ENCODE data around the gene HDAC7.

Gene HDAC7

DNA sequence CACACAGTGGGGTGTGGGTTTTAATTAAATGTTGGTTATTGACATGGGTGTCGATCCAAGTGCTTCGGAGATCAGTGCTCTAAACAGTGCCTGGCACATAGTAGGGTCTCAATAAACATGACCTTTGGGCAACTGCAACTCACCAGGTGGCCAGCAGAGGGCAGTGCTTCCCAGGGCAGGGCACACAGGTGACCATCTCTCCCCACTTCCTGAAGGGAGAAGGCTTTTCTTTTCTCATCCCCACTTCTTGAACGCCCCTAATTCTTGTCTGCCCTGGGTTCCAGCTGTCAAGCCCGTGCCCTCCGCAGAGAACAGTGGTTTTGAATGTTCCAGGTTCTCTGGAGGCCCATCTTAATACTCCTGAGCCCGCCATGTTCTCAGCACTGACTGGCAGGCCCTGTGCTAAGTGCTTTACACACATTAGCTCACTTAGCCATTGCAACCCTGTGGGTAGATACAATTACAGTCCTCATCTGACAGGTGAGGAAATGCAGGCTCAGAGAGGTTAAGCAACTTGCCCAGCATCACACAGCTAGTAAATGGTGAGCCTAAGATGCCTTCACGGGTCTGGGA, 77.4 kb downstream of the HDAC7 start:
- H3K4me3 Mint-ChIP-seq, result no peak overlapping the region
- ATAC-seq (peak; percentile 44), DNase-seq (ENCODE audit: low spot score in 2 of 2) (peak; percentile 75 to 90)
- H3K4me1 Mint-ChIP-seq, result peaks cover 41% of the 10 kb centered on the region
- H3K9me3 Mint-ChIP-seq, result no peaks in the 10 kb centered on the region
- H3K27ac Mint-ChIP-seq, result no peak overlapping the region
- H3K36me3 Mint-ChIP-seq, result peaks cover 6% of the 10 kb centered on the region

DNA sequence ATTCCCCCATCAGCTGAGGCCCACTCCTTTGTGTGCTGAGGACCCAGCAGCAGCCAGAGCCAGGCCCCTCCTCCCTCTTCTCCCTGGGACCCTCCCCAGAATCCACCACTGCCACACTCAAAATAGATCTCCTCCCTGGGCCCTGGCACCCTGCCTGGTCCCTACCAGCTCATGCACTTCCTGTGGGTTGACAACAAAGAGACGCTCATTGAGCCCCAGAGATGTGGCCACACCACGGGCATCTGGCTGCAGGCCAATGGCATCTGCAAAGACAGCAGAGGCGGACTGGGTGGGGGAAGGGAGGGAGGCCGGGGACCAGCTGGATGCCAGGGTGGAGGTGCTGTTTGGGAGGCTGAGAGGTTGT, 78.4 kb downstream of the HDAC7 start:
- Mint-ChIP-seq H3K4me3 (peak overlapping the region; percentile 40), H3K9me3 (no peaks in the 10 kb centered on the region), H3K4me1 (peaks cover 41% of the 10 kb centered on the region), H3K27ac (peak overlapping the region; percentile 81), H3K36me3 (peaks cover 6% of the 10 kb centered on the region)
- ATAC-seq (peak; percentile 85), DNase-seq (ENCODE audit: low spot score in 2 of 2) (peak in 1 of 2 donors; percentile 70)

DNA sequence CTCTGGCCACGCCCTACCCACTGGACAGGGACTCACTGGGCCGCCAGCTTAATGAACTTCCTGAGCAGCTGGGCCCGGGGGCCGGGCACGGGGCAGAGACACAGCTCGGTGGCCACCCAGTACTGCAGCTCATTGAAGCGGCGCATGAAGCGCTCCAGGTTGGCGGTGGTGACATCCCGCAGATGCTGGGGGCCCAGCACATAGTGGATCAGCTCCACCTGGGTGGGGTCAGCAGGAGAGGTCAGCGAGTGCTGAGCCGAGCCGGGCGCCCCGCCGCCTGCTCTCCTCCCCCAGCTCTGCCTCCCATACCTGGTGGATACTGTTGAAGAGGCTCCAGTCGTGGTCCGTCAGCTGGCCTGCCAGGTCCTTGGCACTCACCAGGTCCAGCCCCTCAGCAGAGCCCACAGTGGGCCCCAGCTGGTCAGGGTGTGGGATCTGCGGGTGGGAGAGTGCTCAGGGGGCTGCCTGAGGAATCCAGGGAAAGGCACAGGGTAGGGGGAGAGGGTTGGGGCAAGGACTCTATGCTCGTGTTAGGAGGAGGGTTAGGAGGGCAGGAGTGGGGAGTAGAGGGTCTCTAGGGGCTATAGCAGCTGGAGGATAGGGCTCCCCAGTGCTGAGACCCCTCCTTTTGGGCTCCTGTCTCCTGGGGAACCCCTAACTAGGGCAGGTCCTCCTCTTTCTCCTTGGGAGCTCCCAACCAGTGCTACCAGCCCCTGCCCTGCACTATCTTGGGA, 78.9 kb downstream of the HDAC7 start:
- ATAC-seq (no peak), DNase-seq (ENCODE audit: low spot score in 2 of 2) (no peak)
- Mint-ChIP-seq H3K4me3 (peak overlapping the region; percentile 40), H3K27ac (peak overlapping the region; percentile 81), H3K36me3 (peaks cover 6% of the 10 kb centered on the region), H3K4me1 (peaks cover 41% of the 10 kb centered on the region), H3K9me3 (no peaks in the 10 kb centered on the region)

DNA sequence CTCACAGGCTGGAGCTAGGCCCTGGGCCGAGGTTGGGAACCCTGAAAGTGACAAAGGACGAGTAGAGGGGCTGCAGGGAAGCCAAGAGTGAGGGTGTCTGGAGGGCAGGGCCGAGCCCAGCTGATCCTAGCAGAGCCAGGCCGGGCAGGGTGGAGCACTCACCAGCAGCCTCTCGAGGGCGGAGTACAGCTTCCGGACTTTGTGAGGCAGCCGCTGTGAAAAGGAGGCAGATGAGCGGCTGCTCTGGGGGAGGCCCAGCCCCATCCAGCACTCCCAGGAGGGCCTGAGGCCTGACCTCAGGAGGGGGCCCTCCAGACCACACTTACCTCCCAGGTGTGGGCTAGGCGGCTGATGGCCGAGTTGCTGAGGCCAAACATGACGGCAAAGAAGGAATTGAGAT, 79.7 kb downstream of the HDAC7 start:
- Mint-ChIP-seq H3K4me1 (peaks cover 41% of the 10 kb centered on the region), H3K4me3 (peak overlapping the region; percentile 40), H3K36me3 (peaks cover 6% of the 10 kb centered on the region), H3K27ac (peak overlapping the region; percentile 81), H3K9me3 (no peaks in the 10 kb centered on the region)
- ATAC-seq (no peak), DNase-seq (ENCODE audit: low spot score in 2 of 2) (no peak)

DNA sequence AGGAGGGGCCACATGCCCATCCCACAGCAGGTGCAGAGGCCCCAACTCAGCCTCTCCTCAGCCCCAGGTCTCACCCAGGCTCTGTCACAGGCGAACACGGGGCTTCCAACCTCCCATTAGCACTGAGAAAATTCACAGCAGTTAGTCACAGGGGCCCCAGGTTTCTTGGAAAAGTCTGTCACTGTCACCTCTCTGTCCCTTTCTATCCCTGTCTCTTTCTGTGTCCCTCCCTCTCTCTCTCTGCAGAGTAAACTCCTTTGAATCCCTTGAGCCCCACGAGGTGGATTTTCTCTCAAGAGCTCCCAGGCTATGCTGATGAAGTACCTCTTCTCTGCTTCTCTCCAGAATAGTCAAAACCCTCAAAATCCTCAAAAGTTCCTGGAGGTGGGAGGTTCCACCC, 80.4 kb downstream of the HDAC7 start:
- Mint-ChIP-seq H3K4me1 (peaks cover 41% of the 10 kb centered on the region), H3K36me3 (peaks cover 6% of the 10 kb centered on the region), H3K4me3 (no peak overlapping the region), H3K27ac (peak overlapping the region; percentile 17), H3K9me3 (no peaks in the 10 kb centered on the region)
- DNase-seq (ENCODE audit: low spot score in 2 of 2), result no peak
- no peak for ATAC-seq

DNA sequence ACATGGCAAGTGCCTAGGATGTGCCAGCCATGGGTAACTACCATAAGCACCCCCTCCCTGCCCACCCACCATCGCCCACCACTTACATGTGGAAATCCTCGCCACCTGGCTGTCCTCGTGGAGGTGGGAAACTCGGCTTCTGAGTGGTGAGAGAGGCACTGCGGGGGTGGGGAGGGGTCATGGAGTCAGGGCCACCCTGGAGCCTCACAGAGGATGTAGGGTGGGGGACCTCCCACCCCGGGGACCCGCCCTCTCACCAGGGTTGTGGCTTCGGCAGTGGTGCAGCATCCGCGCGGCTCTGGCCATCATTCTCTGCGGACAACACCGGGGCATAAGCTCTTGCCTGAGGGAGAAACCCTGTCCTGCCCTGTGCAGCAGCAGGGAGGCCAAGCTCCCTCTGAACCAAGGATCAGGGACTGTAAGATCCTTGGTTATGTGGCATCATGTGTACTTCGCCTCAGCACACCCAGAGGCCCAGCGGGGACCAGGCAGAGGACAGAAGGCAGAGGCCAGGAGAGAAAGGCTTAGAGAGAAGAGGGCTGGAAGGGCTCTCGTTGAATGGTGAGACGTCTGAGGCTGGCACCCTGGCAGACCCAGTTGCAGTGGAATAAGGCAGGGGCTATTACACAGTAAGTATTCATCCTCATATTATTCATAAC, 81.6 kb downstream of the HDAC7 start:
- ATAC-seq, result no peak
- Mint-ChIP-seq H3K27ac (no peak overlapping the region), H3K9me3 (no peaks in the 10 kb centered on the region), H3K36me3 (peaks cover 6% of the 10 kb centered on the region), H3K4me3 (no peak overlapping the region), H3K4me1 (peaks cover 33% of the 10 kb centered on the region)
- DNase-seq (ENCODE audit: low spot score in 2 of 2), result no peak

DNA sequence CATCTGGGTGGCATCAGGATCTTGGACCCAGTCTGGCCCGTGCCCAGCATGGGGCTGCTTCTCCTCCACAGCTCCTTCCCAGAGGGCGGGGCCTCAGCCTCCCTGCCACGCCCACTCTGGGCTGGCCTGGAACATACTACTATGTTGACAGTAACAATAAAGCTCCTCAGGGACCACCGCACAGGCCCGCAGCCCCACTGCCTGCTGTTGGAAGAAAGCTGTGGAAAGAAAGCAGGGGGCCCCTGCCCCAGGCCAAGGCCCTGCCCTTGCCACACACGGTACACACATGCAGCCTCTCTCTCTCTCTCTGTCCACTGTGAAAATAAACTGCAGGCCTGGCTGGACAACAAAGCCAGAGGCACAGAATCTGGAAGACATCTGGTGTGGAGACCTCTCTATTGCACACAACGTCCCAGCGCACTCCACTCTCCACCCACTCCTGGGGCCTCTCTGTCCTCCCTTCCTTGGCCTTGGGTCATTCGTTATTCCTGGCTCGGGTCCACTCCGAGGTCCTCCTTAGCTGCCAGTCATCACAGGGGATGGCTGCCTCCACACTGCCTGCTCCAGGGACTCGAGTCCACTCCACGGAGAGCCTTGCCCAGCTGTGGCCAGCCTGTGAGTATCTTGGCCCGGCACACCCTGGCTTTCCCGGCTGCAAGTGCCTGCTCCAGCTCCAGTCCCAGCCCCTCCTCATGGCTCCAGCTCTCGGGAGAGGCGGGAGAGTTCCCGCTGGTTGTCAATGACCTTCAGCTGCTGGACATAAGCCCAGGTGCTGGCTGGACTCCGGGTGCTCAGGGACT, 82.6 kb downstream of the HDAC7 start:
- Mint-ChIP-seq H3K27ac (no peak overlapping the region), H3K4me3 (no peak overlapping the region), H3K4me1 (peaks cover 27% of the 10 kb centered on the region), H3K9me3 (no peaks in the 10 kb centered on the region), H3K36me3 (peaks cover 6% of the 10 kb centered on the region)
- DNase-seq (ENCODE audit: low spot score in 2 of 2) (no peak), ATAC-seq (no peak)

DNA sequence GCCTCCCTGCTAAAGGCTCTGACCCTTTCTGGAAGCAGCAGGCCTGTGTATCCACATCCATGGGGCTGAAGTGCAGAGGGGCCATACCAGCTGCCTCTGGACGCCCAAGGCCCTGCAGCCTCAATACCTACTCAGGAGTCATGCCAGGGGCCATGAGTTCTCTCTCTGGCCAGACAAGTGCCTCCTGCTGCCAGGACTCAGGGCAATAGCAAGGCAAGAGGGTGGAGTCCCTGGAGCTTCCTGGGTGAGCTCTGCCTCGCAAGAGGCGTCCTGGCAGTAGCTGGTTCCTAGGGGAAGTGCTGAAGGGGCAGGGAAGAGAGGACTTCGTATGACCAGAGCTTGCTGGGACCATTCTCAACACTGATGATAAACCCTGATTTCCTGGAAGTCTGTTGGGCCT, 83.5 kb downstream of the HDAC7 start:
- H3K36me3 Mint-ChIP-seq, result peaks cover 3% of the 10 kb centered on the region
- H3K9me3 Mint-ChIP-seq, result no peaks in the 10 kb centered on the region
- DNase-seq (ENCODE audit: low spot score in 2 of 2) (no peak), ATAC-seq (no peak)
- no peak overlapping the region for H3K4me3 Mint-ChIP-seq
- H3K27ac Mint-ChIP-seq, result peak overlapping the region; percentile 72
- H3K4me1 Mint-ChIP-seq, result peaks cover 22% of the 10 kb centered on the region

DNA sequence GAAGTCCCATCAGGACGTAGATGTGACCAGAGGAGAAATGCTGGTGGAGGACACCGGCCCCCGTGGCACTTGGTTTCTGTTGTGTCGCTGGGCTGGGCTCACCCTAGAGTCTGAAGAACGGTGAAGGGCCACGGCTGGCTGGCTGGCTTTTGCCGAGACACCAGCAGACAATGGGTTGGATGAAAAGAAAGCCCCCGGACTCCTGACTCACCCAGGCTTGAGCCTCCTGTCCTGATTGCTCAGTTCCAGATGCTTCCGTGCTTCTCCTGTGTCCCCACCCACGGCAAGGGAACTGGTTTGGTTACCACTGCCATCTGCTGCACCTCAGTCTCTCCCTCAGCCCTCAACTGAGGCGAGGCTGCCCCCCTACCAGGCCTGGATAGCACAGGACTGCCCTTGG, 84.1 kb downstream of the HDAC7 start:
- DNase-seq (ENCODE audit: low spot score in 2 of 2) (no peak), ATAC-seq (no peak)
- H3K4me3 Mint-ChIP-seq, result no peak overlapping the region
- H3K27ac Mint-ChIP-seq, result peak overlapping the region; percentile 72
- H3K9me3 Mint-ChIP-seq, result no peaks in the 10 kb centered on the region
- peaks cover 16% of the 10 kb centered on the region for H3K4me1 Mint-ChIP-seq
- no peaks in the 10 kb centered on the region for H3K36me3 Mint-ChIP-seq

DNA sequence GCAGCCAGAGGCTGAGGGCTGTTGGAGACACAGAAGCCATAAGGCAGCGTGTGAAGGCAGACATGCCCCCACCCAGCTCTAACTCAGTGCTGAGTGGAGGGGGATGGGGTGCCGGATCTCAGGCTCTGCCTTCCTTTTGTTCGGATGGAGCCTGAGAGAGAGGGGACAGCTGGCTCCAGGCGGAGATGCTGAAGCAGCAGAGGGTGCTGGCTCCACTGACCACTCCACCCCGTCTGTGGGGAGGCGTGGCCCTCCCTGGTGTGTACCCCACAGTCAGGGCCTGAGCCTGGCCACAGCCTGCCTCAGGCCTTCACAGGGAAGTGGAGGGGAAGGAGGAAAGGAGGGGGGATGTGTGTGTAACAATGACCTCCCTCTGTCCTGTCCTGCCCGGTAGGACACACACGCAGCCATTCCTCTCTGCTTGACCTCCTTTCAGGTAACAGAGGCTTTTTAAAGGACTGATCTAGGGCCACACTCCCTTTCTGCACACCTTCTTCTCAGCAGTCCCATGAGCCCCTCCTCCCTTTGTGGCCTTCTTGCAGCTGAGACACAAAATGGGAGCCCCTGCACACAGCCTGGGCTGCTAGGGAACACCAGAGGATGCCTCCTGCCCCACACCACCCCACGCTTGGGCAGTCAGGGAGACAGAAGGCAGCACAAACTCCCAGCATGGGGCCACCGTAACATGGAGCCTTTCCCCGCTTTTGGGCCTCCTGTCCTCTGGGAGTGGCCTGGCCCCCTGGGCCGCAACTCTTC, 84.8 kb downstream of the HDAC7 start:
- Mint-ChIP-seq H3K27ac (peak overlapping the region; percentile 72), H3K9me3 (no peaks in the 10 kb centered on the region), H3K36me3 (no peaks in the 10 kb centered on the region), H3K4me3 (no peak overlapping the region), H3K4me1 (peaks cover 9% of the 10 kb centered on the region)
- DNase-seq (ENCODE audit: low spot score in 2 of 2) (no peak), ATAC-seq (no peak)

DNA sequence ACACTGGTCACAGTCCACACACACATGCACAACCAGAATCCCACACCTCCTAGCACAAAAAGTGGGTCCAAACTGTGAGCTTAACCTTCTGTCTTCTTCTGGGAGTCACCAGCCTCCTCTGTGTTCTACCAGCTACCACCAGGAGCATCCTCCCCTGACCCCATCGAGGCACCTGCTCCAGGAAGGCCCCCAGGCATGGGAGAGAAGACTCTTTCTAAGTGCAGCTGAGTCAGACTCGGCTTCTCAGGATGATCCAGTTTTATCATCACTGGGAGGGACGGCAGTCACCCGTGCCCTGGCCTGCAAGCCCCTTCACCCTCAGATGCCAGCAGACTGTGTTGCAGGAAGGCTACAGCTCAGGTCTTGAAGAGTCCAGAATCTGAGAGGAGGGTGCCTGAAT, 86.6 kb downstream of the HDAC7 start:
- DNase-seq (ENCODE audit: low spot score in 2 of 2) (no peak), ATAC-seq (no peak)
- Mint-ChIP-seq H3K9me3 (no peaks in the 10 kb centered on the region), H3K4me1 (peaks cover 4% of the 10 kb centered on the region), H3K4me3 (no peak overlapping the region), H3K36me3 (no peaks in the 10 kb centered on the region), H3K27ac (peak overlapping the region; percentile 60)

Data from stimulated activated effector memory CD8-positive, alpha-beta T cell treated with anti-CD3 and anti-CD28 coated beads, Interleukin-12 subunit alpha, Interleukin-12 subunit beta, amount 100 ng/mL, for 72 hours (primary cell).